ENCODE results near the gene TFF3.

TFF3 gene

DNA sequence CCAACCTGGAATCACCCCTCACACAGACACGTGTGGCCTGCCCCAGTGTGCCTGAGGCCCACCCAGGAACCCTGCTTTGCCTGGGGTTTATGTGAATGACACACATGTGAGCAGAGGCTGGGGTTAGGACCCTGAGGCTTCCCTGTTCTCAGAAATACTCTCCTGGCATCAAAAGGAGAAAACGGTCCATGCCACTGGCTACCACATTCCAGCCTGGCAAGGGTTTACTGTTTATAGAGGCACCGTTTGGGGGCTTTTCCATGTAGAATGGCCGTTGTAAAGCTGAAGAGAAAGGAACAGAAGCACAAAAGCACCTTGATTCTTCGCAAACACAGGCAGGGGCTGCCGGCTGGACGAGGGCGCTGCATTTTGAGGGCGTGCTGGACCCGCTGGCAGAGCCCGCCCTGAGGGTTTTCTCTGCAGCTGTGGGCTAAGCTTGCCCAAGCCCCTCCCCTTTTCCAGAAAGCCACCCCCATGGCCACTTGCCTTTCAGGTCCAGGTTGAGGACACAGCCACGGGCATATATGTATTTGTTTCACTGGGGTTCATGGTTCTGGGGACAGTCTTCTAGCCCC lies 13.0 kb downstream of the TFF3 start:
- H3K27me3 ChIP-seq (ENCODE audit: low read length), result no peaks in the 10 kb centered on the region
- H3K9me3 ChIP-seq (ENCODE audit: insufficient read depth, low read length), result no peaks in the 10 kb centered on the region
- H3K27ac ChIP-seq (ENCODE audit: low read depth, low read length), result no peak overlapping the region
- H4K20me1 ChIP-seq (ENCODE audit: low read depth, low read length), result no peaks in the 10 kb centered on the region
- H3K9me2 ChIP-seq (replicated peaks; ENCODE audit: insufficient read depth, low read length), result no peaks in the 10 kb centered on the region
- no peaks in the 10 kb centered on the region for H3K36me3 ChIP-seq (ENCODE audit: low read length)
- TF ChIP-seq EZH2phosphoT487 (conservative IDR thresholded peaks at IDR 0.05; ENCODE audit: low read length), result no peak
- TF ChIP-seq, protein P1, sequence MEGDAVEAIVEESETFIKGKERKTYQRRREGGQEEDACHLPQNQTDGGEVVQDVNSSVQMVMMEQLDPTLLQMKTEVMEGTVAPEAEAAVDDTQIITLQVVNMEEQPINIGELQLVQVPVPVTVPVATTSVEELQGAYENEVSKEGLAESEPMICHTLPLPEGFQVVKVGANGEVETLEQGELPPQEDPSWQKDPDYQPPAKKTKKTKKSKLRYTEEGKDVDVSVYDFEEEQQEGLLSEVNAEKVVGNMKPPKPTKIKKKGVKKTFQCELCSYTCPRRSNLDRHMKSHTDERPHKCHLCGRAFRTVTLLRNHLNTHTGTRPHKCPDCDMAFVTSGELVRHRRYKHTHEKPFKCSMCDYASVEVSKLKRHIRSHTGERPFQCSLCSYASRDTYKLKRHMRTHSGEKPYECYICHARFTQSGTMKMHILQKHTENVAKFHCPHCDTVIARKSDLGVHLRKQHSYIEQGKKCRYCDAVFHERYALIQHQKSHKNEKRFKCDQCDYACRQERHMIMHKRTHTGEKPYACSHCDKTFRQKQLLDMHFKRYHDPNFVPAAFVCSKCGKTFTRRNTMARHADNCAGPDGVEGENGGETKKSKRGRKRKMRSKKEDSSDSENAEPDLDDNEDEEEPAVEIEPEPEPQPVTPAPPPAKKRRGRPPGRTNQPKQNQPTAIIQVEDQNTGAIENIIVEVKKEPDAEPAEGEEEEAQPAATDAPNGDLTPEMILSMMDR (IDR thresholded peaks at IDR 0.05; ENCODE audit: insufficient read depth, low read length, poor library complexity, severe bottlenecking), result no peak
- H3K79me2 ChIP-seq (ENCODE audit: insufficient read depth, low read length), result no peaks in the 10 kb centered on the region
- H2AFZ ChIP-seq (ENCODE audit: low read depth, low read length, severe bottlenecking), result no peak overlapping the region
- H3K9ac ChIP-seq (ENCODE audit: low read length), result no peak overlapping the region
- H3K4me2 ChIP-seq (ENCODE audit: low read depth, low read length, poor library complexity, severe bottlenecking), result no peak overlapping the region
- H3F3A ChIP-seq (ENCODE audit: insufficient read depth), result no peaks in the 10 kb centered on the region
- H3K4me3 ChIP-seq (ENCODE audit: insufficient read depth, low read length, poor library complexity, severe bottlenecking), result no peak overlapping the region

DNA sequence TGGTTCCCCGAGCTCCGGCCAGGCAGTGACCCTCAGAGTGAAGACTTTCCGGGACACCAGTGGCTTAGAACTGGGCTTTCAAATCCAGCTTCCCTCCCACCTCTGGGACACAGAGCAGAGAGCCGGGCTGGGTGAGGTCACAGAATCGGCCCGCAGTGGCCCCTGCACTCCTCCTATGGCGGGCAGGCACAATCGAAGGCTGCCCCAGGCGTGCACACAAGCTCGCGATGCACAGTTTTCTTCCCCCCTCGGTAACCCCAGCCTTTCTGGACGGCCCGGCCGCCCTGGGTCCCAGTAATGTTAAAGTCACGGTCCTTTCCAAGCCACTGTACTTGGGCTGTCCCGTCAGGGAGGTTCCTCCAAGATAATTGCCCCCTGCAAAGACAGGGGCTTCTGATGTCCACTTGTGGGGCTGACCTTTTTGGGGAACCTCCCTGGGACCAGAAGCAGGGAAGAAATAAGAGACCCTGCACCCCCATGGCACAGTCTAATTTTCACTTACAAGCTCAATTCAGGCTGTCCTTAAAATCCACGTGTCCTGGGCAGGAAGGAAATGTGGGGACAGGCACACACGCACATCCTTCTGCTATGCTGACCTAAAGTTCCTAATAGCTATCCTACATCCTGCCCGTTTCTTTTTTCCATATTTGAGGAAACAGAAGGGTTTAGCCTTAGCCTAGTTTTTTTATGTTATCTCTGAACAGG lies 13.7 kb downstream of the TFF3 start:
- H3K27ac ChIP-seq (ENCODE audit: low read depth, low read length), result no peak overlapping the region
- no peaks in the 10 kb centered on the region for H3K9me2 ChIP-seq (replicated peaks; ENCODE audit: insufficient read depth, low read length)
- no peaks in the 10 kb centered on the region for H3K27me3 ChIP-seq (ENCODE audit: low read length)
- H3K9me3 ChIP-seq (ENCODE audit: insufficient read depth, low read length), result no peaks in the 10 kb centered on the region
- no peak overlapping the region for H3K4me3 ChIP-seq (ENCODE audit: insufficient read depth, low read length, poor library complexity, severe bottlenecking)
- H3K4me2 ChIP-seq (ENCODE audit: low read depth, low read length, poor library complexity, severe bottlenecking), result no peak overlapping the region
- no peaks in the 10 kb centered on the region for H3K79me2 ChIP-seq (ENCODE audit: insufficient read depth, low read length)
- TF ChIP-seq, protein P1 (IDR thresholded peaks at IDR 0.05; ENCODE audit: insufficient read depth, low read length, poor library complexity, severe bottlenecking), result no peak
- no peak for TF ChIP-seq EZH2phosphoT487 (conservative IDR thresholded peaks at IDR 0.05; ENCODE audit: low read length)
- no peaks in the 10 kb centered on the region for H3K36me3 ChIP-seq (ENCODE audit: low read length)
- no peaks in the 10 kb centered on the region for H3F3A ChIP-seq (ENCODE audit: insufficient read depth)
- H3K9ac ChIP-seq (ENCODE audit: low read length), result no peak overlapping the region
- no peaks in the 10 kb centered on the region for H4K20me1 ChIP-seq (ENCODE audit: low read depth, low read length)
- H2AFZ ChIP-seq (ENCODE audit: low read depth, low read length, severe bottlenecking), result no peak overlapping the region

DNA sequence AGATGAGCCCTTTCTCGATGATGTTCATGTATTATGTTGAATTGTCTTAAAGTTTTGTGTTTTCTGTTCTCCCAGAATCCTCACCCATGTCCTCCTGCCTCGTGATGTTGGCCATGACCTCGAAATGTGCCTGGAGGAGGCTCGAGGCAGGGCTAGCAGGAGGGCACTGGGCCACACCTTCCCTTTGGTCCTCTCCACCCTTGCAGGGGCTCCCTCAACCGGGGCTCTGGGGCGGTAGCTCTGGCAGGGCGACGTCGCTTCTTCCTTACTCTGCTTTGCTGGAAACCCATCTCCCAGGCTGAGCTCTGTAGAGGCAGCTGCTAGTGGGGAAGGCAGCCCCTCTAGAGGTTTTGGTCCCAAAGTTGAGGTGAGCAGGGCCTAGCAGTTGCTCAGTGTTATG lies 14.3 kb downstream of the TFF3 start:
- Histone ChIP-seq H3F3A (ENCODE audit: insufficient read depth) (no peaks in the 10 kb centered on the region), H3K9me3 (ENCODE audit: insufficient read depth, low read length) (no peaks in the 10 kb centered on the region), H3K9ac (ENCODE audit: low read length) (no peak overlapping the region), H4K20me1 (ENCODE audit: low read depth, low read length) (no peaks in the 10 kb centered on the region), H3K4me2 (ENCODE audit: low read depth, low read length, poor library complexity, severe bottlenecking) (no peak overlapping the region), H3K27me3 (ENCODE audit: low read length) (no peaks in the 10 kb centered on the region), H3K27ac (ENCODE audit: low read depth, low read length) (no peak overlapping the region), H3K9me2 (replicated peaks; ENCODE audit: insufficient read depth, low read length) (no peaks in the 10 kb centered on the region), H3K4me3 (ENCODE audit: insufficient read depth, low read length, poor library complexity, severe bottlenecking) (no peak overlapping the region), H2AFZ (ENCODE audit: low read depth, low read length, severe bottlenecking) (no peak overlapping the region), H3K79me2 (ENCODE audit: insufficient read depth, low read length) (no peaks in the 10 kb centered on the region), H3K36me3 (ENCODE audit: low read length) (no peaks in the 10 kb centered on the region)
- TF ChIP-seq, protein P1 (IDR thresholded peaks at IDR 0.05; ENCODE audit: insufficient read depth, low read length, poor library complexity, severe bottlenecking), result no peak
- no peak for TF ChIP-seq EZH2phosphoT487 (conservative IDR thresholded peaks at IDR 0.05; ENCODE audit: low read length)

All from SU-DHL-6 (cell line).